RCC 7860 (cell line): ENCODE measurements around the gene ZNF83.
"Not testable (repeated sequence)": the region's sequence is repeated elsewhere in the genome, so short reads cannot be mapped to it uniquely, and the experiment has no call there.

Experiments used
- DNase-seq: peaks from one replicate; pipeline ENCODE4 v3.0.0-alpha.2; 2015; ENCODE audit warnings: low spot score
- FAIRE-seq: peaks from 2 replicates; lab custom pipeline; 2012; peaks lifted over from hg19 to GRCh38; lab: Jason Lieb, UNC

Gene ZNF83

DNA sequence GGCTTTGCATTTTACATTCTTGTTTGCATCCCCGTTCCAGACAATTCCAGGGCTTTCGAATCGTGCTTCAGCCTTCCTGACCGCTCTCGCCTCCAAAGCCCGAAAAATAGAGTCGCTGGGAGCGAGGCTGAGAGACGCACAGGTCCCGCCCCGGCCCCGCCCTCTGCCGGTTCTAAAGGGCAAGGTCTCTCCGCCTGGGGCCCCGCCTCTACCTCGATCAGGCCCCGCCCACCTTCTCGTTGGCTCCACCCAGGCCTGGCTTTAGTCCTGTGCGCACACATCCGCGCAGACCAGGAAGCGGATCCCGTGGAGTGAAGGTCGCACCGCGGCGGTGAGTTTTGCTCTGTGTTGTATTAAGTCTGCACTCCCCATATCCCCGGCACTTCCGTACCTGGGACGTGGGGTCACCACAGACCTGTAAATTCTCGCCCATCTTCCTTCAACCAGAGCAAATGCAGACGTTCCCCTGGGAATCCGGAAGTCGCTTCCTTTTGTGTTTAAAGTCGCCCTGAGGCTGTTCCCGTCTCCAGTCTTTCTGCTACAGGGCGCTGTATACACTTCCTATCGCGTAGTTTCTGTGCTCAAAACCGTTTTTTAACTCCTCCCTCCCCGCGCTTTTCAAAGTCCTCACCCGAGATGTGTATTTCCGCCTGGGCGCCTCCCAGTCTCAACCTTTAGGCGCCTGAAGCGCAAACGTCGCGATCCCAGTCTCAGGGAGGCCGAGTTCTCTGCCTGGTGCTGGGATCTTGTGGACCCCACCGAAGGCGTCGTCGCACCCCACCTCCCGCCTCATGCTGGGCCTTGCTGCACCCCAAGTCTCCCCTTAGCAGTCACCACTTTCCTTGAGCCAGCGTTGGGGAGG is 67.9 kb downstream of the ZNF83 start, which contains the start of gene ZNF701:
TSS of gene ZNF701 (plus strand) at position 288 of the 862 bp plus-strand sequence. CDS start 3,861 bp downstream, outside the sequence.
- peak; percentile 79 for DNase-seq
- peak; percentile 40 for FAIRE-seq

DNA sequence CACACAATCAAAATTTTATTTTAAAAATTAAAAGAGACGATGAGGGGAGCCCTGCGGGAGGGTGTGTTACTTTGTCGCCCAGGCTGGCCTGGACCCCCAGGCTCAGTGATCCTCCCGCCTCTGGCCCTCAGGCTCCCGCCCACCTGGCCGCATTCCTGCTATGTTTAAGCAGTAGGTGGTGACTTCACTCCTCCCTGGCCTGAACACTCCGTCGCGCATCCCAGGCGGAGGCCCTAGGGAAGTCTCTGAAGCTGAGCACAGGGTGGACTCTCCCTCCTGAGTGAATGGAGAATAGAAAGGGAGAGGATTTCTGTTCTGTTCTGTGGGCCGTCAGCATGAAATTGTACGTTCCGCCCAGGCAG is 68.5 kb downstream of the ZNF83 start:
- peak; percentile 8 for DNase-seq
- FAIRE-seq, result not testable (repeated sequence)

- no peak for FAIRE-seq
- no peak for DNase-seq
Observed at GRCh38 chr19:52567921-52568320, 70.2 kb downstream of the ZNF83 start.

DNA sequence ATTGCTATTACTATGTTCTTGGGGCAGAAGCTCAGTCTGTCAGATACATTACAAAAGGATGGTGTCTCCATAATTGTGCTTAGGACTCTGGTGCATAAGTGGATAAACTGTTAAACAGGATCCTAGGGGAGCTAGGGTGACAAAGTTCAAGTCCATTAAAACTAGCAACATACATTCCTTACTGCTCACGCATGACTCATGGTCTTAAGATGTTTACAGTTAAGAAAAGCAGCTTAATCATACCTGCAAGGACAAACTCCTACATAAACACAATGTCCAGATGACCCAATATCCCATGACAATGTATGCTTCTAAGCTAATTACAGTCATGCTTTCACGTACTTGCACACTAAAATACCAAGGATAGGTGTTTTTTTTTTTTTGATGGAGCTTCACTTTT is 71.6 kb downstream of the ZNF83 start:
- no peak for FAIRE-seq
- peak; percentile 60 for DNase-seq

DNA sequence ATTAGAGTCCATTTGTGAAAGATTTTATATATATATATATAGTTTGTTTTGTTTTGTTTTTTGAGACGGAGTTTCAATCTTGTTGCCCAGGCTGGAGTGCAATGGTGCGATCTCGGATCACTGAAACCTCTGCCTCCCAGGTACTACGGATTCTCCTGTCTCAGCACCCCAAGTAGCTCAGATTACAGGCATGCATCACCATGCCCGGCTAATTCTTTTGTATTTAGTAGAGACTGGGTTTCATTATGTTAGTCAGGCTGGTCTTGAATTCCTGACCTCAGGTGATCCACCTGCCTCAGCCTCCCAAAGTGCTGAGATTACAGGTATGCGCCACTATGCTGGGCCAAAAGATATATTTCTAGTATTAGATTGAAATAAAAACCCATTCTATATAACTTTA is 72.0 kb downstream of the ZNF83 start:
- DNase-seq (no peak), FAIRE-seq (no peak)
